Activated T-cell treated with anti-CD3 and anti-CD28 coated beads, Interleukin-2, amount 50 U/mL, for 48 hours (primary cell): Measurements from ENCODE around the gene SEMG2.
A peak's percentile ranks its signal among the peaks of the same experiment; 100 is the strongest.

ENCODE experiments used
- DNase-seq, 2 experiments: peaks; one replicate each; pipeline ENCODE4 v3.0.0-alpha.2; 2020

SEMG2 gene

DNA sequence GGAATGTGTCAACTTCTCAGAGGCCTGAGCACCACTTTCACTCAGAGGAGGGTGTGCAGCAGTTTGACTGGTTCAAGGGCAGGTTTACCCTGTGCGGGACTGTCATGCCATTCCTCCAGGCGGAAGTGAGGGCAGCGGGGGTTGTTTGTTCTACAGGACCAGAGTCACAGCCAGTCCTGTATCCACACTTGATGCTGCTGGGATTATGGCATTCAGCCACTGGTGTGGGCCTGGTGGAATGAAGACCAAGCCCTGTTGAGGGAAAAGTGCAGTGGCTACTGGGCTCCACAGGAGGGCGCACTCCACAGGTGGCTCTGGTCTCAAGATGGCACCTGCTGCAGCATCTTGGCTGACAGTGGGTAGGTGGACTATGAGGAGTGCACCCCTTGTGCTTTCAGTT, 14.8 kb downstream of the SEMG2 start:
- peak in 1 of 2 experiments; percentile 28 for DNase-seq

DNA sequence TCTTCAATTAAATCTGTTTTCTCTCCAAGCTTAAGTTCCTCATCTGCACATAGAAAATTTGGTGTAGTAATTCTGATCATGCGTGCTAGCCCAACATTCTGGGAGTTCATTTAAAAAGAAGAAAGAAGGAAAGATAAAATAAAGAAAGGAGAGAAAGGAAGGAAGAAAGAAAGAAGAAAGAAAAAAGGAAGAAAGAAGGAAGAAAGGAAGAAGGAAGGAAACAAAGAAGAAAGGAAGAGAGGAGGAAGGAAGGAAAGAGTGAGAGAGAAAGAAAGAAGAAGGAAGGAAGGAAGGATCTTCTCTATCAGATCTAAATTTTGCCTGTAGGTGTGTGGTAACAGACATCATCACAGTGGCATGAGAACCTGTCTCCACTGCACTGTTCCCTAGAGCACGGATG, 17.0 kb downstream of the SEMG2 start:
- no peak for DNase-seq

DNA sequence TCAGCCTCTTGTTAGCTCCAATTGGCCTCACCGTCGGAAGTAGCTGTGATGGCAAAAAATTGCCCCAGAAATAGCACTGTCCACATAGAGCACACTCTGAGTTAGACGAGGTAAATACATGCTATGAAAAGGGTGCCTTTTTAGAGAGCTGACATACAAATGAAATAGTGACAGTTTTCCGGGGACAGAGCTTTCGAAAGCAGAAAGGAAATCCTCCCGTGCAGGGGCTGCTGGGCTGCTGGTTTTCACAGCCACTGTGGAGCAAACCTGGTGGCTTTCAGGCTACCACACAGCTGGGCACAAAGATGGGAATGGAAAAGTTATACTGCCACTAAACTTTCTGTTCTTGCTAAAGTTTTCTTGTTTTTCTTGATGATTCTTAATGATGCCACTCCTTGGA, 24.9 kb downstream of the SEMG2 start:
- no peak for DNase-seq

DNA sequence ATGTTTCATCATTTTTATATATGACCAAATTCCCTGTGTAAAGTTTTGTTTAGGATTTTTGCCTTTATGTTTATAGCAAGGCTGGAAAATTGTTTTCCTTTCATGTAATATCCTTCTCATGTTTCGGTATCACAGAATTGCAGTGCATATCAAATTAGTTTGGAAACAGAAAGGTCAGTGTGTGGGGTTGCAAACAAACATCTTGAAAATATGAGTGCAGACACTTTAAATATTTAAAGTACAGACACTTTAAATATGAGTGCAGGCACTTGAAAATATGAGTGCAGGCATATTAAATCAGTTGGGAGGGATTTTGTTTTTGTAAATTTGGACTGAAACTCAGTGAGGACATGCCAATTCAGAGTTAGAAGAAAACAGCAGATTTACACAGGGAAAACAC, 26.7 kb downstream of the SEMG2 start:
- DNase-seq = no peak

DNA sequence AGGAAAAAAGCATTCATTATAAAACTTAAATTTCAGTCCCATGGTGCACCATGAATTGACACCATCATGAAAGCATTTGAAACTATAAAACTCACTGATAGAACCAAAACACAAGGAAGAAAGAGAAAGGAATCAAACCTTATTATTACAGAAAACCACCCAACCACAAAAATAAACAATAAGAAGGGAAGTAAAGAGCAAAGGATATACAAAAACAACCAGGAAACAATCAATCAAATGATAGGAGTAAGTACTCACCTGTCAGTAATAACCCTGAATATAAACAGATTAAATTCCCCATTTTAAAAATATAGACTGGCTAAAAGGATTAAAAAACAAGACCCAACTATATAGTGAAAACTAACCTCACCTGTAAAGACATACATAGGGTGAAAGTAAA, 27.4 kb downstream of the SEMG2 start:
- DNase-seq = no peak

DNA sequence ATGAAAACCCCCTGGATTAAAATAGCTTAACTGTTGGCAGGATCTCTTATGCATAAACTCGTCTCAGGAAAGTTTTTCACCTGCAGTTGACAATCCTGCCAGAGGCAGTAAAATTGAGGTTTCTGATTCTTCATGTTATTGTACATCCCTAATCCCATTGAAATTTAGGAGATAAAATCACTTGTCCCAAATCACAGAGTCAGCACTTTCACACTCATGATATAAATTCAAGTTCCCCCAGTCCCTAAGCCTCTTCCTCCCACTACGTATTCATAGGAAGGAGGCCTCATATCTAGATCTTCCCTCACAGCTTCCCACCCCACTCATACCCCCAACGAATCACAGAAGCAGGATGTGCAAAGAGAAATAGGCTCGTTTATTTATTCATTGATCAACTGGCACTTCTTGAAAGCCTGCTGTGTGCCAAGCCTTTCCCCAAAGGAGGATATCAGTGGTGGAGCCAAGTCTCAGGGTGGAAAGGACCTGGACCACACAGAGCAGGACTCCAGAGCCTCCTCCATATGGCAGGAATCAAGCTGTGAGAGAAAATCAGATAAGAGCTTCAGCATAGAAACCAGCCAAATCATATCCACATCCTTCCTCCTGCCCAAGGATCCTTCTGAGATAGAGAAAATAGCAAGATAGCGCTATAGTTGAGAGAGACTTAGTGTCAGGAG, 30.8 kb downstream of the SEMG2 start:
- DNase-seq = no peak

DNA sequence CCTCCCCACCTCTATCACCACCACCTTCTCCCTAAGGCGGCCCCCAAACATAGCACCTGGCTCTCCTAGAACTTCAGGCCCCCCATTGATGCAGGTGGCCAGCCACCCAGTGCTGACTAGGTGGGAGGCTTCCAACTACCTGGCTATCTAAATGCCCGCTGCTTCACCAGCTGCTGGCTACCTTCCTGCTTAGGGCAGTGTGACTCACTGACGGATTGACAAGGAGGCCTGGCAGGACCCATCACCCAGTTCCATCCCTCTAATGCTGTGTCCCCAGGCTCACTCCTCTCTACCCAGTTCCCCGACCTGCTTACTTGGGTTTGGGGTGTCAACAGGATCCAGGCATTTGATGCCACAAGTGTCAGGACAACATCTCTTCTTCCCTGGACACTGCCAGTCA, 32.1 kb downstream of the SEMG2 start:
- DNase-seq = no peak

DNA sequence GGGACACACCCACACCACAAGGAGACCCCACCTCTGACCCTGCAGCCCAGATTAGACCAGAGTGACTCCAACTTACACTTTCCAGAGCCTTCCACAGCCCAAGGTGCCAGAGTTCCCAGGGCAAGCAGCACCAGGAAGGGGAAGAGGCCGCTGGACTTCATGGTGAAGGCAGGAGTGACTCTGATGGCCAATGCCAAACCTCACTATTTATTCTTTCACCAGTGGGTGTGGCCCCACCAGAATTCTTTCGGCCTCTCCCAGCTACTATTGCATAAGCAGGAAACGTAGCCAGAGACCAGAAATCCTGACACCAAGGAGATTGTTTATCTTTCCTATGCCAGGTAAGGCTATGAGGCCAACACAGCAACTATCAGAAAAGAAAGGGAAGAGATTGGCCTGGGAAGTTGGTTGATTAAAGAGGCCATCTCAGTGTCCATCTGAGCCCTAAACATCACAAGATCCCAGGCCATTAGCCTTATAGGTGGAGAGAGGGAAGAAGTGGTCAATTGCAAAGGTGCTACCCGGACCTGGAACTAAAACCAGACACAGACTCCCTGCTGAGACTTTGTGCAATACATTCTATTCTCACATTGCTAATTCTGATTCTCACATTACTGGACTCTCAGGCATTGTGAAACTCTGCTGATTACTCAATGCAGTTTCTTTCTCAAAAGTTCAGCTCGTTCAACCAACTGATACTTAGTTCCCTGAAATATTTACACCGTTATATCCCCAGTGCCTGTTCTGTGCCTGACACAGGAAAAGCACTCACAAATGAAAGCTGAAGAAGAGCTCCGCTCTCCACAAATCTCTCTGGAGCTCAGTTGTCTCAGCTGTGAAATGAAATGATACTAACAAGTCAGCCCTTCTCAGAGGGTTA, 33.5 kb downstream of the SEMG2 start, which contains the start of gene SLPI:
Gene SLPI (minus strand): TSS at position 182 of the 880 bp plus-strand sequence. CDS start 21 bp downstream, at position 161.
- no peak for DNase-seq

DNA sequence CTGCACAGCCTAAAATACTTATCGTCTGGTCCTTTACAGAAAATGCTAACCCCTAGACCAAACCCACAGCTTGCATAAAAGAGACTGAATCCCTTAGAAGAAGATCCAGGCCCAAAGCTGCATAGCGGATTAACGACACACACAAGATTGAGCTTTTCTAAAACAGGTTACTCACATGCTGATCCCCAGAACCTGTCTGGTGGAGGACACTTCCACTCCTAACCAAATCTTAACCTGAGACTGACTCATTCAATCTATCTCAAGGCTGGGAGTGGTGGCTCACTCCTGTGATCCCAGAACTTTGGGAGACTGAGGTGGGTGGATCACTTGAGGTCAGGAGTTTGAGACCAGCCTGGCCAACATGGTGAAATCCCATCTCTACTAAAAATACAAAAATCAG, 36.0 kb downstream of the SEMG2 start:
- DNase-seq = no peak

DNA sequence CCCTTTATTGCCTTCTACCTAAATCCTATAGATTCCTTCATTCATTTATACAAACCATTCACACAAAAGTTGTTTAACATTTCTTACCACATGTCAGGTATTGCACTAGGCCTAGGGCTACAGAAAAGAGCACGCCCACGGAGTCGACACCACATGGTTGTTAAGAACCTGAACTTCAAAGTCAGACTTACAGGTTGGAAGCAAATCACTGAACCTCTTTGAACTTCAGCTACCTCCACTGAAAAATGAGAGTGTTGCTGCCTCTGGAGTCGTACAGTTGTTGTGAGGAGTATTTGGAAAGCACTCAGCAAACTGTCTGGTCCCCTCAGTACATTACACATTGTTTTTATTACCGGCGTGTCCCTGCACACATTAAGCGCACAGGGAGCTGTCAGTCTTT, 36.5 kb downstream of the SEMG2 start:
- no peak for DNase-seq

DNA sequence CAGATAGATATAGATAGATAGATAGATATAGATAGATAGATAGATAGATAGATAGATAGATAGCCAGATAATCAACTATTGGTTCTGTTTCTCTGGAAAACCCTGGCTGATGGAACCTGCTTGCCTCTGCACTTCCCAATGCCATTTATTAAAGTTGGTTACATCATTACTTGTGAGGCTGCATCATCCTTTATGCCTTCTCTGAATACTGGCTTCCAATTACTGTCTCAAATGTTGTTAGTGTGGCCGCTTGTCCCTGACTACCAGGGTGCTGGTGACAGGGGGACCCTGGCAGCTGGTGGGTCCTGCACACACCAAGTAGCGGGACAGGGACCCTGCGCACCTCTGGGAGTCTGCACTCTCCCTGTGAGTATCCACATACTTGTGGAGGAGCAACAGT, 37.1 kb downstream of the SEMG2 start:
- no peak for DNase-seq

DNA sequence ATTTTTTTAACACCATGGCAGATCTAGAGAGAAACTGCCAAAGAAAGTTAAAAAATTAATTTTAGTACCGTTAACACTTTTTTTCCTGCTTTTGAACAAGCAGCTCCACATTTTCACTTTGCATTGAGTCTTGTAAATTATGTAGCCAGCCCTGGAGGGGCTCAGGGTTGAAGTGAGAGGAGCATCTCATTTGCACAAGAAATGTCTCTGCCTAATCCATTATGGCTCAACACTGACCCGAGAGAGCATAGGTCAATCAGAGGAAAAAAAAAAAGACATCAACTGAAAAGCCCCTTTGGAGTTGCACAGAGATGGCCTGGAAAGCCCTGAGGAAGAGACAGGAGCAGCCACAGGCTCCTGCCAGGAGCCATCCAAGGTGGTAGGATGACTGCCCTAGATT, 37.5 kb downstream of the SEMG2 start:
- no peak for DNase-seq

DNA sequence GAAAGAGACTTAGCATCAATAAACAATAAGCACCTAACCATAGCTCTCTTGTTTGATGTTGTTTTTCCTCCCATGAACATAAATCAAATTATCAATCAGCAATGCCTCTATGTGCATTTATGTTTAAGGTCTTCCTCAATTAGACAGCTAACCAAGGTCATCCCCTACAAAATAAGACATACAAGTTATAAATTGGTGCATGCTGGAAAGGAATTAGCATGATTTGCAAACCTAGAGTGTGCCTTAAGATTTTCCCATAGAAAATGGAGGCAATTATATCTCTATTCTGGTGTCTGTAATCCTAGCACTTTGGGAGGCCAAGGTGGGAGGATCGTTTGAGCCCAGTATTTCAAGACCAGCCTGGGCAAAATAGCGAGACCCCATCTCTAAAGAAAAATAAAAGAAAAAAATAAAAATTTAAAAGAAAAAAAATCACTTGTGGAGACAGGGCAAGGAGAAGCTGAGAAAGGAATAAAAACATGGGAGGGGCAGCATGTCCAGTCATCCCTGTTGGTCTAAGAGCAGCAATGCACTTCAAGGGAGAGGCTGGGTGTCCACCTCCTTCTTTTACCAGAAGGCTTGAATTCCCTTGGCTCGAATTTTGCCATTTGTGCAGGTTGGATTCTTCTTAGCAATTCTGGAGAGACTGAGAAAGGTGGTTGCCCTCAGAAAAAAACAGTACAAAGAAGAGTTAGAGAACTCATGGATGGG, 42.5 kb downstream of the SEMG2 start:
- DNase-seq = no peak

DNA sequence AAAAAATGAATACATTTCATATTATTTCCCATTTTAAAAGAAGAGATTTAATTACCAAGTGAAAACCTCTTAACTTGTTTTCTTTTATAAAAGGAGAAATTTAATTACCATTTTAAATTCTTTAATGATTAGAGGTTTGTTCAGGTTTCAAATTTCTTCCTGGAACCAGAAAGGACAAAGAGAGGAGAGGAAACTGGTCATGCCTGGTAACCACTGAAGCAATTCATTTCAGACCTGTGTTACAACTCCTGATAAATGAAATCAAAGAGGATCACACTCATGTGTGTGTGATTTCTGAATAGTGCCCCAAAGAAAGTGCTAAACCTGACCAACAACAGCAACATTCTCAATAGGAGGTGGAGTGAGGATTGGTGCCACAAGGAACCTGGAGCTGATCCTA, 45.8 kb downstream of the SEMG2 start:
- DNase-seq = no peak

DNA sequence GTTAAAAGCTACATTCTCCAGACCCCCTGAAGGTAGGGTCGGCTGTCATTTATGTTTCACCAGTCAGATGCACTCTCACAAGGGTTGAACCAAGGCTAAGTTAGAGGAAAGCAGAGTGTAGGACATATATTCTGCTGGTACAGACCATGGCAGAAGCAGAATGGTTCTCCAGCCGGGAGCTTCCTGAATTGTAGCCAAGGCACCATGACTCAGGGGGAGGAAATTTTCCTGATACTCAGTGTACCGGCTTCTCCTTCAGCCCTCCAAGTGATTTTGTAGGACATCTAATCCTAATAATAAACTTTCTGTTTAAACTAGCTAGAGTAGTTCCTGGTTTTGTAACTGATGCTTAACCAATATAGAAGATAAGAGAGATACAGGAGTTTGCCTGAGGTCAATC, 47.4 kb downstream of the SEMG2 start:
- no peak for DNase-seq

DNA sequence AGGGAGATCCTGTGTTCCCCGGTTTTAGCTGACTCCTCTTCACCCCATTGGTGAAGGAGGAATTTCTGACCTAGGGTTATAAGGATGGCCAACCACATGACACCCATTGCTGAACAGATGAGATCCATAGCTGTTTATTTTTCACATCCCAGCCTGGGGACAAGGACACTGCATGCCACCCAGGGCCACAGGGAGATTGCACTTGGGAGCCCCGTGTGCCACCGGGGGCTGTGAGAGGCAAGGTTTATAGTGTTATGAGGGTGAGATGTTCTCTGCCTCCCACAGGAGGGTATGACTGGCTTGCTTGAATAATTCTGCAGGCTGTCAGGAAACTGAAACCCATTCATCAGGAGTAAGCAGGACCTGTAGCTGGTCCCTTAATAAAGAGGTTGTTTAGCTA, 47.9 kb downstream of the SEMG2 start:
- DNase-seq = no peak

DNA sequence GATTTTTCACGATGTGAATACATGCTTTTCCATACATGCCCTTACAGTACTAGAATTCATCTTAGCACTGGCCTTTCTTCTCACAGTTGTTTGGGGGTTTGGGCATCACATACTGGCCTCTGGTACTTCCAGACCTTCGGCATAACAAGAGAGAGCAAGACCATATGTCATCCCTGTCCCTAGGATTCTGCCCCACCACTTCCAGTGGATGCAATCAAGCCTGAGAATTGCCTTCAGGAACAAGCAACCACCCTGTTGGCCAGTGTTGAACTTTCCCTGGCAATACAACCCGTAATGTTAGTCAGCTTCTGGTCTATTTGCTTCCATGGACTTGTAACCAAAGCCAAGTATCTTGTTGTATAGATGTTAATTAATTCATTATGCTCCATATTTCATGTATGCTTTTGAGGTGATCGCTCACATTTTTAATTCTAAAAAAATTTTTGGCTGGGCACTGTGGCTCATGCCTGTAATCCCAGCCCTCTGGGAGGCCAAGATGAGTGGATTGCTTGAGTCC, 48.6 kb downstream of the SEMG2 start:
- DNase-seq = no peak
